ENCODE results near the gene KRT78.

- TF ChIP-seq L3MBTL2 (conservative IDR thresholded peaks at IDR 0.05) (no peak), BHLHE40 (IDR thresholded peaks at IDR 0.05; ENCODE audit: borderline replicate concordance) (no peak), SP1 (IDR thresholded peaks at IDR 0.05) (no peak), HDGF (IDR thresholded peaks at IDR 0.05; ENCODE audit: borderline replicate concordance) (no peak), ELF4 (IDR thresholded peaks at IDR 0.05) (no peak), LEF1 (IDR thresholded peaks at IDR 0.05; ENCODE audit: borderline replicate concordance) (no peak), ARNT (IDR thresholded peaks at IDR 0.05) (no peak), FOXM1 (IDR thresholded peaks at IDR 0.05; ENCODE audit: borderline replicate concordance) (no peak), FOXK2 (IDR thresholded peaks at IDR 0.05) (no peak), FOXA1 (IDR thresholded peaks at IDR 0.05) (no peak), TARDBP (IDR thresholded peaks at IDR 0.05) (no peak), SUZ12 (IDR thresholded peaks at IDR 0.05) (no peak), ZNF384 (IDR thresholded peaks at IDR 0.05) (no peak)
These were observed 20.6 kb downstream of the KRT78 start for GRCh38 chr12:52828156-52828555.
